Measurements from ENCODE around the gene MKNK2.
"Not testable (repeated sequence)": the region's sequence is repeated elsewhere in the genome, so short reads cannot be mapped to it uniquely, and the experiment has no call there.

Gene MKNK2

DNA sequence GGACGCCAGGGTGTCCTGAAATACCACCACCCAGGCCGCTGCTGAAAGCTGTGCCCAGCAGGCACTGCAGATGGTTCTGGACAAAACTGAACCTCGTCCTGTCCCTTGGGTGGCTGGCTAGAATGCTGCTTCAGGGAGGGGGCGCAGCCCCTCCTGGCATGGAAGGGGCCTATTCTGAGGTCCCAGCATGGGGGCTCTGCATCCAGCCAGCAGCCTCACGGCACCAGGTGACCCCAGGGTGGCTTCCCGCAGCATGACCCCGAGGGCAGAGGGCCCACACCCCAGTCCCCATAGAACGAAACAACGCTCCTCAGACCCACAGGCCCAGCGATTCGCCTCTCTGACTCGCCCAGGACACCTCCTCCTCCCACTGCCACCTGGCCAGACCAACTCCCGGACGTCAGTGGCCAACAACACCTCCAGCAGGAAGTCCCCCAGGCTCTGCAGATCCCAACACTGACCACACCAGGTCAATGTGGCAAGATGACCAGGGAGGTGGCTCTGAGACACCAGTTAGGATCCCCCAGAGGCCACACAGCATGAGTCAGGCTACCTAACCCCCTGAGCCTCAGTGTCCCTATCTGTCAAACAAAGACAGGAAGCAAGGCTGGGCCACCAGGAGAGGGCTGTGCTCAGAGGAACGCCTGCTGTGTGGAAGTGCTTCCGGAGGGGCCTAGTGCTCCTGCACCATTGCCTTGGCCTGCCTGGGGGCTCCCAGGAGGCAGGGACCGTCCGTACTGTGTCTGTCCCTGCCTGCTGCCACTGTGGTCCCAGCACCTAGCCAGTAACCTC lies 6.1 kb downstream of the MKNK2 start:
- peak; percentile 44 for DNase-seq (ENCODE audit: low spot score)

DNA sequence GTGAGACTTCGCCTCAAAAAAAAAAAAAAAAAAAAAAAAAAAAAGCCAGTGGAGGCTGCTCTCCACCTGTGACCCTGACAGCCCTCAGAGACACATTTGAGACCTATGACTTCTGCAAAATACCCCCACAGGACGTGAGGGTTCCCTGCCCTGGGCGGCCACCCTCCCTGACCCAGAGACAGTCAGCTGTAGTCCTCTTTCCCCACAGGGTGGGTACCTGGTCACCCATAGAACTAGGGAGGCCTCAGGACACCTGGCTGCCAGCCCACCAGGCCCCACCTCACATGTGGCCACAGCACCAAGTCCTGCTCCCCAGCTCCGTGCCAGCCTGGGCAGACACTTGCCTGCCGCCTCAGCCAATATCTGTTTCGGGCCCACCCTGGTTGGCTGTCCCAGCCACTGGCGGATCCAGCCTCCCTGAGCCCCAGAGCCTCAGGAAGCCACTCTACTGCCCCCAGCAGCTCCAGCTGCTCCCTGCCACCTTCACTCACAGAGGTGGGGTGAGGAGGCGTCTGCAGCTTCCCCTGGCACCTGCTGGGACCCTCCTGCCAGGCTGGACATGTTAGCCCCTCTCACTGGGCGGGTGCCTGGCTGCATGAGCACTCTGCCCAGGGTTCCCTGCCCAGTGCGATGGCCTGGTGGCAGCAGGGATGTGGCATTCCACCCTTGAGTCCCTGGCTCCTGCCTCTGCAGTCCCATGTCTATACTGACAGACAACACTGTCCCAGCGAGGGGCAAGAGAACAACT lies 6.9 kb downstream of the MKNK2 start:
- peak; percentile 51 for DNase-seq (ENCODE audit: low spot score)

DNA sequence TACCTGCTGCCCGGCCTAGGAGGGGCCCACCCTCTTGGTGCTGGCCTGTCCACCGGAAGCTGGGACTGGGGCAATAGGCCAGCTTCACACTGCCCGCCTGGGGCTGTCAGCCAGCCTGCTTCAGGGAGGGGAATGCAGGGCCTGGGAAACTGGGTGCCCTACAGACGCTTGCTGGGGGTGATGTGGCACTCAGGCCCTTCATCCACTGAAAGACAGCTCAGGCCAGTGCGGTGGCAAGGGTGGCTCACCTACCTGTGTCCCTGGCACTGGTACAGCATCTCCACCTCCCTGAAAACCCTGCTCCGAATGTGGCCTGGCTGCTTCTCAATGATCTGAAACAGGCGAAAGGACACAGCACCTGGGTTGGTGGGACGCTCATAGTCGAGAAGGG lies 7.8 kb downstream of the MKNK2 start:
- peak; percentile 49 for DNase-seq (ENCODE audit: low spot score)

DNA sequence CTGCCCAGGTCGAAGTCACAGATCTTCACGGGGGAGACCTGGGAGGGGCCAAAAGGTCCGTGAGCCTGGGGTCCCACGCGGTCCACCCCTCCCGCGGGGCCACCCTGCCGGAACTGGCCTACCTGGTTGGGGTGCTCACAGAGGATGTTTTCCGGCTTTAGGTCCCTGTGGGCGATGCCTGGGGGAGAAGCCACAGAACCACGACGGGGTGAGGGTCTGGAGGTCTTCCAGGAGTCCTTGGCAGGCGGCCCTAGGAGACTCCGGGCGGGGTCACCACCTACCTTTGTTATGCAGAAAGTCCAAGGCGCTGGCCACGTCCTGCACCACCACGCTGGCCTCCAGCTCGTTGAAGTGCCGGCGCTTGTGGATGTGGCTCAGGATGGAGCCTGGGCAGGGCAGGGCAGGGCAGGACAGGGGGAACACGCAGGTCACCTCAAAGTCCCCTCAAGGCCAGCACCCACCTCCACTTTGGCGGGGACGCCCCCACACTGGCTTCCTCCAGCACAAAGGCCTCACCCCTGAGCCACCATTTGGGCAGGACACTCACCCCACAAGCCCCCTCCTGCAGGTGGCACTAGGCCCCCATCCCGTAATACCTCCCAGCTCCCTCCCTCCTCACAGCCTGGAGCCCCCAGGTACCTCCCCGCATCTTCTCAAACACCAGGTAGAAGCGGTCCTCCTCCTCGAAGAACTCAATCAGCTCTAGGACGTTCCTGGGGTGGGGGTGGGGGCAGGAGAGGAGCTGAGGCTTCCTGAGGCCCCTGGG lies 8.4 kb downstream of the MKNK2 start:
- DNase-seq (ENCODE audit: low spot score), result no peak

DNA sequence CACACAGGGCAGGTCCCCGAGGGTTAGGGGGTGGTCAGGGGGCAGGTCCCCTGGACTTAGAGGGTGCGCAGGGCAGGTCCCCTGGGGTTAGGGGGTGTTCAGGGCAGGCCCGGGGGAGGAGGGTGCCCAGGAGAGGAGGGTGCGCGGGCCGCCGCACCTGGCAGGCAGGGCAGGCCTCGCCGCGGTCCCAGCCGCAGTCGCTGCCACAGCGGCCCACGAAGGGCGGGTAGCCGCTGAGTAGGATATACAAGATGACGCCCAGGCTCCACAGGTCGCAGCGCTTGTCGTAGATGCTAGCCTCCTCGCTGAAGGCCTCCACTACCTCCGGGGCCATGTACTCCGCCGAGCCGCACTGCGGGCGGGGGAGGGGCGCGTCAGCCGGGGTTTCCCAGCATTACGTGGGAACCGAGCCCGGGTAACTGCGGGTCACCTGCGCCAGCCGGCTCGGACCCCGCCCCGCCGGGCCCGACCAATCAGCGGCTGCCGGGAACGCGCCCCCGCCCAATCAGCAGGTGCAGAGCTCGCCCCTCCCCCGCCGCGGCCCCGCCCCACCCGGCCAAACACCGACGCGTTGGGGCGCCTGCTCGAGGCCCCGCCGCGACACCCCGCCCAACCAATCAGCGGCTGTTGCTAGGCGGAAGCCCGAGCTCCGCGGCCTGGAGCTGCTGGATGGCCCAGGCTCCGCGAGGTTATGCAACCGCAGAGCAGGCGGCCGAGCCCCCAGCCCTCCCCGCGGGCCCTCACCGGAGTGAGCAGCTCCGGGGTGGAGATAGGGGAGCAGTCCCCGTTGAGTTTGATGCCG lies 9.2 kb downstream of the MKNK2 start:
- DNase-seq (ENCODE audit: low spot score), result peak; percentile 99

DNA sequence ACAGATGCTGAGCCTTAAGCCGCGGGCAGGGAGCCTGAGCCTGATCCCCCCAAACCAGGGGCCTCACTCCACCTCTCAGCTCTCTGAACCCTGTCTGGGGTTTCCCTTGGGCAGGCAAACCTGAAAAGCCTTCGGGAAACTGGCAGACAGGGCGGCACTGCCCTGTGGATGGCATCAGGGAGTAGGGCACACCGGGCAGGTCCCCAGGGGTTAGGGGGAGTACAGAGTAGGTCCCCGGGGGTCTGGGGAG lies 9.7 kb downstream of the MKNK2 start:
- DNase-seq (ENCODE audit: low spot score), result peak; percentile 41

DNA sequence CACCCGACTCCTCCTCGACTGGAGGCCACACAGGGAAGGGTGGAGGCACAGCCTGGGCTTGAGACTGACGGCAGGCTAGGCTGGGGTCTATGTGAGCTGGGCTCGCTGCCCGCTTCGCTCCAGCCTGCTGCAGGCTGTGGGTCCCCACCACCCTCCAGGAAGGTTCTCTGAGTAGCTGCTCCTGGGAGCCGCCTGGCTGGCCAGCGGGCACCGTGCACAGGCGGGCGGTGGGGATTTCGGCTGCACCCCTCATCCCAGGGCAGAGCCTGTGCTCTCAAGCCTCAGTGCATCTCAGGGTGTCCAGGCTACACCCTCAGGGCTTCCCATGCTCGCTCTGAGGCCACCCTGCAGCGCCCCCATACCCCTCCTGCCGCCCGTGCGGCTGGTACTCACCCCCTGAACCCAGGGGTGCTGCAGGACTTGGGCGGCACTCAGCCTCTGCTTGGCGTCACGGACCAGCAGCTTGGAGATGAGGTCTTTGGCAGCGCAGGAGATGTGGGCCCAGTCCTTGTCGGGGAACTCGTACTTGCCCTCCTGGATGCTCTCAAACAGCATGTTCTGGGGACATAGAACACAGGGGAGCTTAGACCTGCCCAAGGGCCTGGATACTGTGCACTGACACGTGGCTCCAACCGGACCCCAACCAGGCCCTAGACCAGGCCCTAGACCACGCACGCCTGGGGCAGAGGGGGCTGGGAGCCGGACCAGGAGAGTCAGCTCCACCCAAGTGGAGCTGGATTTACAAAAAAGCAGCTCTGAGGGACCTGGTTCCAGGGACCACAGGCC lies 10.2 kb downstream of the MKNK2 start:
- DNase-seq (ENCODE audit: low spot score), result peak; percentile 44

DNA sequence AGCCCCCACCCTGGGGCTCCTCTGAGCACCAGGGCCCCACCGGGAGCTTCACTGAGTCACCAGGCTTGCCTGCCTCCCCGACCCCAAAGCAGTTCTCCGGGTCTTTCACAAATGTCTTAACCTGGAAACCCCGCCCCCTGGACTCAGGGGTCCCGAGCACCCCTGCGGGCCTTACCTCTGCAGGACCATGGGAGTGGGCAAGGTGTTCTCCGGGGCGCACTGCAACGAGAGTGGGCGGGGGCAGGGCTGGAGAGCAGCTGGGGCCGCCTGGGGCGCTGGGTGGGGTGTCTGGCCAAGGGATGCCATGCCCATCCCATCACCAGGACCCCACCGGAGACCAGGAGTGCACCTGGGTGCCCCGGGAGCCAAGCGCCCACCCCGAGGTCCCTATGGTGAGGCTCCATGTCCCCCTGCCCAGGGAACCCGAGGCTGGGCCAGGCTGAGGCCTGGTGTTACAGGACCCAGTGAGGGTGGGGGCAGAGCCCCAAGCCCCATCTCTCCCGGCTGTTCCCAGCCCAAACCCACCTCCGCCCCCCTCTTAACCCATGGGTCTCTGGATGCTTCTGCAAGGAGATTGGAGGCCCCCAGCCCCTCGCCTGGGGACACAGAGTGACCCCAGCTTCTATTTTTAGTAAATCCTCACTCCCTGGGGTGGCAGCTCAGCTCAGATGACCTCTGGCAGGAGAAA lies 10.9 kb downstream of the MKNK2 start:
- no peak for DNase-seq (ENCODE audit: low spot score)

DNA sequence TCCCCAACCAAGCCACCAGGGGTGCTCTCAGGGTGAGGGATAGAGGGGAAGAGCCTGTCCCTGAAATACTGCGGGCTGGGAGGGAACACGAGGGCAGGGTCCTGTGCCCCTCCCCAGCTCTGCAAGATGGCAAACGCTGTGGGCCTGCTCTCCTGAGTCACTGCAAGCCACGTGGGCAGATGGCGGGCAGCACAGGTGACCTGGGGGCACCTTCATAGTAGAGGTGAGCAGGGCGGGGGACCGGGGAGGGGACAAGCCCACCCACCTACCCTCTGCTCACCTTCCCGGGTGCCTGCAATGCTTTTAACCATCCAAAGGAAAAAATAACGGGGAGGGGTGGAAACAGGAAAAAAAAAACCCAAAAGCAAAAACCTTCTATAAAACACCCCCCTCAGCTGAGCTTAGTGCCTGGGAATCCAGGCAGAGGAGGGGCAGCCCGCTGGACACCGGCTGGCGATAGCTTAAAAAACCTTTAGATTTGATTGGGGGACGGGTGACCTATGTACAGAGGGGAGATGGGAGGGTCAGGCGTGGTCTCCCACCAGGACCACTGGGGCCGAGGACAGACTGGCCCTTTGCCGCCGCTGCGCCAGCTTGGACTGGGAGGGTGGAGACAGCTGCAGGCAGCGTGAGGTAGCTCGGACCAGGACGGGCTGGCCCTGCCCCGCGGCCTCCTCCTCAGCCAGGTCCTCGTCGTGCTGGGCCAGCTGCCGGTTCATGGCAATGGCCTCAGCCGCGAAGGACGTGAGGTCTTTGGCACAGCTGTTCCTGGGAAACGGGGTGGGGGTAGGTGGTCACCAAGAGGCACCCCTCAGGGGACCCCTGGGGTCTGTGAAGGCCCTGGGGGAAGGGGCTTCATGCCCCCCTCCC lies 11.7 kb downstream of the MKNK2 start:
- peak; percentile 47 for DNase-seq (ENCODE audit: low spot score)

DNA sequence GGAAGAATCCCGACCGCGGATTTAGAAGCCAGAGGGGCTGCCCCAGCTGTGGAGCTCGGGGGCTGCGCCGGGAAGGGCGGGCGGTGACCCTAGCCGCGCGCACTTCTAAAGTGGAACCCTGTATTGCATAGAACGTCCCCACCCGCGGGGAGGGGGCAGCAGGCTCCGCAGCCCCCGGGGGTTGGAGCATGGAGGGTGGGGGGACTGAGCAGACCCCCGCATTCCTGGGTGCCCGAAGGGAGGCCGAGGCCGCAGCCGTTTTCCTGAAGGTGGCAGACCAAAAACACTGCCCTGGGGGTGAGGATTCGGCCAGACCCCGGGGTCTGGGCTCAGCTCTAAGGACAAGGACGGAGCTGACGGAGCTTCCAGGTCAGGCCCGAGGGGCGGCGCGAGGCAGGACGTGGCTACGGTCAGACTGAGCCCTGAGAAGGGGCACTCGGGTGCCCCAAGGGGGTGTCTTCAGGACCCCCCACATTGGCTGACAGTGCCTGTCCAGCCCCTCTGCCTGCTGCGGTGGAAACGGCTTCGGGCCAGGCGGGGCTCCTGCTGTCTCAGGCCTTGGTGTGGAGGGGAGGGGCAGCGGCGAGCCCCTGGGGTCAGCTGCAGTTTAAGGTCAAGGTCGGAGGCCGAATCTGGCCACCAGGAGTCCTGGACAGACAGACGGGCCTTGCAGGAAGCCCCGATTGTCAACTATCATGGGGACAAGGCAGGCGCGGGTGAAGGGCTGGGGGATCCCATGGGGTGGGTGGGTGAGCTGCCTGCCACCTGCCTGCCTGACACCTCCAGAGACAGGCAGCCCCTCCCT lies 12.6 kb downstream of the MKNK2 start:
- DNase-seq (ENCODE audit: low spot score), result peak; percentile 46

DNA sequence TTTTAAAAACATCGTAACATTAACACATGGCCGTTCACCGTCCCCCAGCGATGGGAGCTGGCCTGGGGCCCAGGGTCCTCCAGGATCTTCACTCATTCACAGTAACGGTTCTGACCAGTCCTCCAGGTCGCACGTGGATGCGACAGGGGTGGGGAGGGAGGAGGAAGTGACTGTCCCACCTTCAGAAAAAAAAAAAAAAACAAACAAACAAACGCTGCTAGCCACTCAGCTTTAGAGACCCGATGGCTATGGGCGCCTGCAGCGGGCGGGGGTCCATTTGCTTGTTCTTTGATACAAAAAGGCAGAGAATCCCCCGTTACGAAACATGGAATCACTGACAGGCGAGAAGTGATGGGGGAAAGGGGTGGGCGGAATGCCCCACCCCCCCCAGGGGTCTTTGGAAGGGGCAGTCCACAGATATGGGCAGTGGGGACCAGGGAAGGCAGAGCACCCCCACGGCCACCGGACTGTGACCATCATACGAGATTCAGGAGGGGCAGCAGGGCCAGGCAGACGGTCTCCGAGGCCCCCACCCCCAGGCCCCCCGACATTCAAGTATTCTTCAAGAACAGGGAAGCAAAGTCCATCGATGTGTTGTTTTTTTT lies 13.3 kb downstream of the MKNK2 start:
- DNase-seq (ENCODE audit: low spot score), result no peak

DNA sequence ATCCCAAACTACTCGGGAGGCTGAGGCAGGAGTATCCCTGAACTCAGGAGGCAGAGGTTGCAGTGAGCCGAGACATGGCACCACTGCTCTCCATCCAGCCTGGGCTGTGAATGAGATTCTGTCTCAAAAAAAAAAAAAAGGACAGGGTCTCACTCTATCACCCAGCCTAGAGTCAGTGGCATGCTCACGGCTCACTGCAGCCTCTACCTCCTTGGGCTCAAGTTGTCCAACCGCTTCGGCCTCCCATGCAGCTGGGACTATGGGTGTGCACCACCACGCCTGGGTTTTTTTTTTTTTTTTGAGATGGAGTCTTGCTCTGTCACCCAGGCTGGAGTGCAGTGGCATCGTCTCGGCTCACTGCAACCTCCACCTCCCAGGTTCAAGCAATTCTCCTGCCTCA lies 14.6 kb downstream of the MKNK2 start:
- DNase-seq (ENCODE audit: low spot score), result no peak

DNA sequence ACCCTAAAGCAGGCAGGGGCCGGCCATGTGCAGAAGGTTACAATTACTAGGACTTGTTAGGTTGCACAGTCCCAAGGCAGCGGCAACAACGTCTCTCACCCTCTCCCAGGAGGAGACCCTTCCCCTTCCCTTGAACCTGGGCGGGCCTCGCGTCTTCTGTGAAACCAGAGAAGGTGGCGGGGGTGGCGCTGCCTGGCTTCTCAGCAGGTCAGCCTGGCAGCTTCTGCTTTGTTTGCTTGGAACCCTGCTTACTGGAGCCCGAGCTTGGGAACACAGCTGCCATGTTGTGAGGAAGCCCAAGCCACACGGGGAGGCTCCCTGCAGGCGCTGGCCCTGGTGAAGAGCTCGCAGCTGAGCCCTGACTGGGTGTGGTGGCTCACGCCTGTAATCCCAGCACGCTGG lies 15.5 kb downstream of the MKNK2 start:
- DNase-seq (ENCODE audit: low spot score), result peak; percentile 48

DNA sequence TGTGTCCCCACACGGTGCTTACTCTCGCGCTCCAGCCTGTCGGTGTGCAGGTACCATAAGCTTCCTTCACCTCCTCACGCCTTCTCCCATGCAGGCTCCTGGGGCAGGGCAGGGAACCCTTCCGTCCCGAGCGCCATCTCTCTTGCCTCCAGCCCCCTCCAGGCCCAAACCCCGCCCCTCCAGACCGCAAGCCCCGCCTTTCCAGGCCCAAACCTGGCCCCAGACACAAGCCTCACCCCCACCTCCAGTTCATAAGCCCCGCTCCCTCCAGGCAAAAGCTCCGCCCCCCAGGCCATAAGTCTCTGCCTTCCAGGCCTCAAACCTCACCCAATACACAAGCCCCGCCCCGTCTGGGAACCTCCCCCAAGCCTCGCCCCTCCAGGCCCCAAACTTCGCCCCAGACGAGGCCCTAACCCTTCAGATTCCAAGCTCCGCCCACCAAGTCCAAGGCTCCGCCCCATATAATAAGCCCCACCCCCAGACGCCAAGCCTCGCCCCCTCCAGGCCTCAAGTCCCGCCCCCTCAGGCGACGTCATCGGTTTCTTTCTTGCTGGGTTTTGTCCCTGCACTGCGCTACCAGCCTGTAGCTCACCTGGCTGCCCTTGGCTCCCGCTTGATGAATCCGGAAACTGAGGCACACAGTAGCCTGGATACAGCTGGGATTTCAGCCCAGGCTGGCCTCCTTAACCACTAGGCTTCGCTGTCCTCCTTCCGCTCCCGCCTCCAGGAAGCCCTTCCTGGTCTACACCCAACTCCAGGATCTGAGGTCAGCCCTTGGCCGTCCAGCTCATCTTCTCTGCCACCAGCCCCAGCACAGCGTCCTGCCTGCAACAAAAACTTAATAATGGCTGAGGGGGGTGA lies 16.1 kb downstream of the MKNK2 start:
- peak; percentile 82 for DNase-seq (ENCODE audit: low spot score)

DNA sequence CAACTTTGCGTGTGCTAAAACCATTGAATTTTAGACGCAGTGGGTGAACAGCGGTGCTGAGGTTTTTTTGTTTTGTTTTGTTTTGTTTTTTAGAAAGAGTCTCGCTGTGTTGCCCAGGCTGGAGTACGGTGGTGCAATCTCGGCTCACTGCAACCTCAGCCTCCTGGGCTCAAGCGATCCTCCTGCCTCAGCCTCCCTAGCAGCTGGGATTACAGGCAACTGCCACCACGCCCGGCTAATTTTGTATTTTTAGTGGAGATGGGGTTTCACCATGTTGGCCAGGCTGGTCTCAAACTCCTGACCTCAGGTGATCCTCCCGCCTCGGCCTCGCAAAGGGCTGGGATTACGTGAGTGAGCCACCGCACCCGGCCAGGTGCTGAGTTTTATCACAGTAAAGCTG lies 16.8 kb downstream of the MKNK2 start:
- DNase-seq (ENCODE audit: low spot score), result not testable (repeated sequence)

DNA sequence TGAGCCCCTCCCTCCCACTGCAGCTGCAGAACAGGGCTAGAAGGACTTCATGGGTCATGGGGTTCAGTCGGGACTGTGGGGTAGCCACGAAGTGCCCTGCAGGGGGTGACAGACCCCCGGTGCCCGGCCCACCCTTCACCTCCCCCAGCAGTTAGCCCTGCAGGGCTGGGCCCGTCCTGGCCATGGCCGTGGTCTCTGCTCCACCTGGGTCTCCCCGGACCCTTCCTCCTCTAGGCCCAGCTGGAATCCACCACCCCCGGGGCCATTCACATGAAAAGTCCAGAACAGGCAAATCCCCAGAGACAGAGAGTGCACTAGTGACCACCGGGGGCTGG lies 17.3 kb downstream of the MKNK2 start:
- peak; percentile 47 for DNase-seq (ENCODE audit: low spot score)

DNA sequence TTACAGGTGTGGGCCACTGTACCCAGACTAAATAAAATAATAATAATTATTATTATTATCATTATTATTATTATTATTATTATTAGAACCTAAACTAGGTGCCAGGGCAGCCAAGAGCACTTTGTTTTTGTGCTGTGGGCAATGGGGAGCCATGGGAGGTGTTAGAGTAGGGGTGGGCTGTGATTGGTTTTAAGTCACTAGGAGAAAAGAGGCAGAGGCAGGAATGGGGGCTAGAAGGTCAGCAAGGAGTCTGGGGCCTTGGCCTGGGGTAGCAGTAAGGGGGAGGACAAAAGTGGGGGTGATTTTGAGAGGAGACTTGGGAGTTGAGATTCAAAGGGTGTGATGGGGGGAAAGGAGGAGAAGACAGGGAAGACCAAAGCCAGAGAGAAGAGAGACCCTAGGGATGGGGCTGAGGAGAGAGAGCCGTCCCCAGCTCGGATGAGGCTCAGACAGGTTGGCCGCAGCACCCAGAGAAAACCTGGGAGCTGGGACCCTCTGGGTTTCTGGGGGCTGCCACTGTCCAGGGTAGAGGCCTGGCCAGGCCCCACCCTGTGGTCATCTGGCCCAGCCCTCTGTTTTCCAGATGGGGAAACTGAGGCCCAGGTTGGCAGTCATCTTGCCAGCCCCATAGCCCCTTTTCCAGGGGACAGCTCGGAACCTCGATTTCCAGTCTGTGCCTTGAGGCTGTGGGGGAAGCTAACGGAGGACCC lies 17.8 kb downstream of the MKNK2 start:
- DNase-seq (ENCODE audit: low spot score), result no peak

Measured in ecto neural progenitor cell (in vitro differentiated cells).